GM12878 (cell line): Measurements from ENCODE around the gene TAMALIN. TPM values are rescaled to one million over a fixed set of nuclear protein-coding genes. Genes with fewer than 3 reads are reported as not detected.

Experiments
- ATAC-seq: fragments of 200-7000 bp; cut with Tn5 transposase; 3 replicates; pipeline ENCODE4 v1.9.1; 2020; ENCODE audit warnings: mild to moderate bottlenecking, moderate library complexity
- BruUV-seq: library from RNA; stranded (reverse); fragments of 400-500 nt; replicated peaks from 2 replicates; lab custom pipeline; 2021; lab: Mats Ljungman, UMichigan
- CTCF ChIA-PET: fragments of 300-600 bp; sonication (Branson Sonifier 250); formaldehyde crosslinking; extraction: SDS; loops from one replicate; lab custom pipeline; 2021; ENCODE audit warnings: inconsistent platforms; lab: Yijun Ruan, JAX
- POLR2A ChIA-PET: fragments of 350-600 bp; formaldehyde crosslinking; extraction: SDS; loops from one replicate; lab custom pipeline; 2021; ENCODE audit warnings: inconsistent platforms; lab: Charles Lee
- RAD21 ChIA-PET: fragments of 300-600 bp; sonication (Branson Sonifier 250); formaldehyde crosslinking; loops from one replicate; lab custom pipeline; 2023; ENCODE audit warnings: antibody characterized with exemption; ENCODE audit not compliant: unreplicated experiment; lab: Charles Lee
- SMC1A ChIA-PET: fragments of 300-600 bp; sonication (Branson Sonifier 250); formaldehyde crosslinking; loops from one replicate; lab custom pipeline; 2023; ENCODE audit not compliant: unreplicated experiment, uncharacterized antibody; lab: Charles Lee
- DNase-seq: peaks from one replicate; pipeline ENCODE4 v3.0.0-alpha.2; 2011; ENCODE audit warnings: low read depth, low spot score
- FAIRE-seq: peaks from 3 replicates; lab custom pipeline; 2011; peaks lifted over from hg19 to GRCh38; lab: Jason Lieb, UNC
- H2AFZ ChIP-seq: 2 replicates; pipeline ENCODE4 v1.6.0; 2011; ENCODE audit warnings: low read depth, low read length, control low read depth; ENCODE audit not compliant: control insufficient read depth
- H3K27ac ChIP-seq: 2 replicates; pipeline ENCODE4 v1.5.1; 2011; ENCODE audit warnings: control low read depth; ENCODE audit not compliant: control insufficient read depth, insufficient read depth
- H3K27me3 ChIP-seq, 2 experiments: replicated peaks in 1 of 2; 2 replicates each; pipeline versions ENCODE4 v1.6.0 to v1.6.1; 2011; ENCODE audit warnings: low read length in 1 of 2; ENCODE audit not compliant: control insufficient read depth in 2 of 2, insufficient read depth in 2 of 2
- H3K36me3 ChIP-seq, 2 experiments: 2 replicates each; pipeline ENCODE4 v1.5.1; 2011; ENCODE audit warnings: low read length in 1 of 2; ENCODE audit not compliant: control insufficient read depth in 2 of 2, insufficient read depth in 2 of 2
- H3K4me1 ChIP-seq: 2 replicates; pipeline ENCODE4 v1.6.1; 2011; ENCODE audit warnings: mild to moderate bottlenecking, low read length, moderate library complexity, mixed read lengths; ENCODE audit not compliant: control insufficient read depth, insufficient read depth
- H3K4me2 ChIP-seq: 2 replicates; pipeline ENCODE4 v1.6.0; 2011; ENCODE audit warnings: control low read depth; ENCODE audit not compliant: control insufficient read depth, insufficient read depth
- H3K4me3 ChIP-seq: fragments of 200-600 bp; sonication (generic); 2 replicates; pipeline ENCODE4 v1.5.1; 2016
- H3K79me2 ChIP-seq: 2 replicates; pipeline ENCODE4 v1.6.0; 2011; ENCODE audit warnings: low read length; ENCODE audit not compliant: control insufficient read depth, insufficient read depth
- H3K9ac ChIP-seq: 2 replicates; pipeline ENCODE4 v1.8.0; 2011; ENCODE audit warnings: low read length, control low read depth, mixed read lengths; ENCODE audit not compliant: control insufficient read depth, insufficient read depth
- H3K9me3 ChIP-seq: replicated peaks from 3 replicates; pipeline ENCODE4 v1.5.1; 2011; ENCODE audit warnings: mild to moderate bottlenecking, low read length; ENCODE audit not compliant: control insufficient read depth, insufficient read depth
- H4K20me1 ChIP-seq: 2 replicates; pipeline ENCODE4 v1.6.0; 2011; ENCODE audit not compliant: control insufficient read depth, insufficient read depth
- BHLHE40 ChIP-seq, 2 experiments: fragments of 450-650 bp in 1 of 2; IDR thresholded peaks; 2 replicates each; pipeline ENCODE4 v1.6.1; 2011 to 2017; ENCODE audit warnings: low read depth in 2 of 2, borderline replicate concordance in 1 of 2, improper control_type of control experiment in 1 of 2, low read length in 1 of 2, mild to moderate bottlenecking in 1 of 2
- ESRRA ChIP-seq: IDR thresholded peaks from 2 replicates; pipeline ENCODE4 v1.6.1; 2012; ENCODE audit warnings: mild to moderate bottlenecking, low read length, improper control_type of control experiment
- HDGF ChIP-seq: fragments of 450-650 bp; IDR thresholded peaks from 2 replicates; pipeline ENCODE4 v1.6.1; 2016; ENCODE audit warnings: antibody characterized with exemption
- MEF2B ChIP-seq: fragments of 450-650 bp; IDR thresholded peaks from 2 replicates; pipeline ENCODE4 v1.6.1; 2018; ENCODE audit warnings: mild to moderate bottlenecking, moderate library complexity; ENCODE audit not compliant: partially characterized antibody, poor library complexity, severe bottlenecking
- SMAD5 ChIP-seq: IDR thresholded peaks from 2 replicates; pipeline ENCODE4 v1.6.1; 2016; ENCODE audit warnings: antibody characterized with exemption, low read depth
- ZNF217 ChIP-seq: fragments of 450-650 bp; IDR thresholded peaks from 2 replicates; pipeline ENCODE4 v1.6.1; 2017; ENCODE audit warnings: antibody characterized with exemption, mild to moderate bottlenecking
- WGBS: methylation state at CpG from one replicate; pipeline ENCODE4 v1.1.6; 2016; ENCODE audit warnings: low lambda C conversion rate; ENCODE audit not compliant: insufficient replicate concordance, insufficient coverage; ENCODE audit errors: missing lambda C conversion rate; 5-methylcytosine and 5-hydroxymethylcytosine counted together
- in situ Hi-C: fragments of 300-500 bp; cut with MboI; formaldehyde crosslinking; loops from 9 replicates; pipeline ENCODE4 v1.14.3; 2018; ENCODE audit warnings: mixed read lengths
- intact Hi-C: fragments of 100-400 bp; cut with micrococcal nuclease; formaldehyde crosslinking; loops from one replicate; pipeline ENCODE4 v1.14.2; 2022; ENCODE audit not compliant: unreplicated experiment
- polyA plus RNA-seq, 11 experiments: library from polyadenylated mRNA; depleted of rRNA in 4 of 11; unstranded in 6 of 11; stranded (reverse) in 5 of 11; fragments of >200 nt; fragmentation: Nextera tagmentation in 4 of 11; fragmentation: Illumina TruSeq in 1 of 11; extraction: Ambion mirVana in 4 of 11; extraction: Trizol in 1 of 11; gene quantifications; 1 replicate in 1 of 11; 2 replicates in 10 of 11; pipeline versions ENCODE4 v1.2.1 to v1.2.3, GENCODE V29; 2011 to 2016; ENCODE audit warnings: inconsistent platforms in 2 of 11, missing spikeins in 2 of 11, low read depth in 1 of 11
- total RNA-seq, 4 experiments: library from RNA; depleted of rRNA in 3 of 4; stranded (reverse); fragments of >200 nt in 3 of 4; fragmentation: Illumina TruSeq in 1 of 4; extraction: Trizol in 1 of 4; gene quantifications; 2 replicates each; pipeline versions ENCODE4 v1.2.1 to v1.2.3, GENCODE V29; 2013 to 2021

TAMALIN gene
- total and polyA plus RNA-seq, 10 of the 15 experiments (the other 5 are each of a cell fraction or from before 2014, with no cell fraction given), result 0.09 to 0.58 (median 0.19) TPM; not detected in 4

- CTCF ChIA-PET, result interaction anchor here (0.6 to 0.8 kb wide), 2 partner anchors 23 to 1676 kb away, joined by 3 read pairs; no protein-coding TSS in a partner anchor
- Histone ChIP-seq H3K27ac (no peak overlapping the region), H3K79me2 (no peaks in the 10 kb centered on the region), H2AFZ (no peak overlapping the region), H3K4me3 (no peak overlapping the region), H3K4me1 (peaks cover 30% of the 10 kb centered on the region), H3K36me3 (no peaks in the 10 kb centered on the region), H3K27me3 (peaks cover 0 to 10% of the 10 kb centered on the region in 2 experiments; a peak in 3 of 4 replicates), H4K20me1 (no peaks in the 10 kb centered on the region; the same call in 1 of the 2 replicates), H3K4me2 (no peak overlapping the region), H3K9me3 (no peaks in the 10 kb centered on the region), H3K9ac (no peak overlapping the region)
- no TSS peak for BruUV-seq
- POLR2A ChIA-PET, result no interaction called here
- FAIRE-seq (no peak), DNase-seq (no peak), ATAC-seq (no peak)
- in situ Hi-C loops, result no loop called here
- RAD21 ChIA-PET, result interaction anchor here (1.0 kb wide), 1 partner anchor 57 kb away, joined by 3 read pairs; no protein-coding TSS in a partner anchor
- intact Hi-C loops, result no loop called here
- SMC1A ChIA-PET, result interaction anchor here (1.1 kb wide), 2 partner anchors 47 to 48 kb away, joined by 3 read pairs; no protein-coding TSS in a partner anchor
- TF ChIP-seq SMAD5 (no peak), HDGF (no peak), ESRRA (no peak), ZNF217 (no peak), BHLHE40 (IDR thresholded peaks at IDR 0.05; ENCODE audit: borderline replicate concordance in 1 of 2, low read depth in 2 of 2, low read length in 1 of 2) (no peak), MEF2B (no peak)
- 60% methylated on average over 7 of the region's 8 CpGs for WGBS
Measured at GRCh38 chr12:51975196-51975595, 31.6 kb upstream of the TAMALIN start.
